RWPE1 (cell line): Measurements from ENCODE around the gene GNB1L.

Experiments used
- CTCF ChIA-PET: fragments of 350-600 bp; sonication (Branson Sonifier 250); formaldehyde crosslinking; extraction: SDS; loops from one replicate; lab custom pipeline; 2021; lab: Yijun Ruan, JAX
- POLR2A ChIA-PET: fragments of 400-600 bp; formaldehyde crosslinking; extraction: SDS; loops from one replicate; lab custom pipeline; 2020; ENCODE audit warnings: antibody characterized with exemption; ENCODE audit not compliant: low non-redundant PET; lab: Yijun Ruan, JAX
- DNase-seq: peaks from one replicate; pipeline ENCODE4 v3.0.0; 2012; ENCODE audit warnings: low spot score
- H3K27ac ChIP-seq: fragments of 450-650 bp; 2 replicates; pipeline ENCODE4 v1.5.1; 2017
- TF ChIP-seq, protein P1 (sequence below): fragments of 450-650 bp; conservative IDR thresholded peaks from 2 replicates; pipeline ENCODE4 v1.5.1; 2017; ENCODE audit warnings: low read depth, mild to moderate bottlenecking

GNB1L gene

DNA sequence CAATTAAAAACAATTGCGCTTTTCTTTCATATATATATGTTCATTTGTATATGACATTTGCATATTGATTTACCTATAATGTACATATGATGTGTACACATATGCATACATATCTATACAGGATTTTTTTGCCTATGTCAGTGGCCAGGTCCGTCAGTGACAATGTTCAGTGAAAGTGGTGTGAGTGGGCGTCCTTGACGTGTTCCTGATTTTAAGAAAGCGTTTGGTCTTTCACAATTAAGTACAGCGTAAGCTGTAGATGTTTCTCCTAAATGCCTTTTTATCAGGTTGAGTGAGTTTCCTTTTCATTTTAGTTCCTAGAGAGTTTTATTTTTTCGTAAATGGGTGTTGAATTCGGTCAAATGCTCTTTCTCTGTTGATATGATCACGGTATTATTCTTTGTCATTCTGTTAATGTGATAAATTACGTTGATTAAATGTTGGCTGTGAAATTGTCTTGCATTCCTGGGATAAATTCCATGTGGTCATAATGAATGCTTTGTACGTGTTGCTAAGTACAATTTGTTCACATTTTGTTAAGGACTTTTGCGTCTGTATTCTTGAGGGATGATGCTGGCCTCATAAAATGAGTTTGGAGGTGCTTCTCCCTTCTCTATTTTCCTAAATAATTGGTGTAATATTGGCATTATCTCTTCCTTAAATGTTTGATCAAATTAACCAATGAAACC, 10.6 kb upstream of the GNB1L start:
- POLR2A ChIA-PET: no interaction called here
- TF ChIP-seq, protein P1, sequence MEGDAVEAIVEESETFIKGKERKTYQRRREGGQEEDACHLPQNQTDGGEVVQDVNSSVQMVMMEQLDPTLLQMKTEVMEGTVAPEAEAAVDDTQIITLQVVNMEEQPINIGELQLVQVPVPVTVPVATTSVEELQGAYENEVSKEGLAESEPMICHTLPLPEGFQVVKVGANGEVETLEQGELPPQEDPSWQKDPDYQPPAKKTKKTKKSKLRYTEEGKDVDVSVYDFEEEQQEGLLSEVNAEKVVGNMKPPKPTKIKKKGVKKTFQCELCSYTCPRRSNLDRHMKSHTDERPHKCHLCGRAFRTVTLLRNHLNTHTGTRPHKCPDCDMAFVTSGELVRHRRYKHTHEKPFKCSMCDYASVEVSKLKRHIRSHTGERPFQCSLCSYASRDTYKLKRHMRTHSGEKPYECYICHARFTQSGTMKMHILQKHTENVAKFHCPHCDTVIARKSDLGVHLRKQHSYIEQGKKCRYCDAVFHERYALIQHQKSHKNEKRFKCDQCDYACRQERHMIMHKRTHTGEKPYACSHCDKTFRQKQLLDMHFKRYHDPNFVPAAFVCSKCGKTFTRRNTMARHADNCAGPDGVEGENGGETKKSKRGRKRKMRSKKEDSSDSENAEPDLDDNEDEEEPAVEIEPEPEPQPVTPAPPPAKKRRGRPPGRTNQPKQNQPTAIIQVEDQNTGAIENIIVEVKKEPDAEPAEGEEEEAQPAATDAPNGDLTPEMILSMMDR: no peak
- CTCF ChIA-PET: no interaction called here

DNA sequence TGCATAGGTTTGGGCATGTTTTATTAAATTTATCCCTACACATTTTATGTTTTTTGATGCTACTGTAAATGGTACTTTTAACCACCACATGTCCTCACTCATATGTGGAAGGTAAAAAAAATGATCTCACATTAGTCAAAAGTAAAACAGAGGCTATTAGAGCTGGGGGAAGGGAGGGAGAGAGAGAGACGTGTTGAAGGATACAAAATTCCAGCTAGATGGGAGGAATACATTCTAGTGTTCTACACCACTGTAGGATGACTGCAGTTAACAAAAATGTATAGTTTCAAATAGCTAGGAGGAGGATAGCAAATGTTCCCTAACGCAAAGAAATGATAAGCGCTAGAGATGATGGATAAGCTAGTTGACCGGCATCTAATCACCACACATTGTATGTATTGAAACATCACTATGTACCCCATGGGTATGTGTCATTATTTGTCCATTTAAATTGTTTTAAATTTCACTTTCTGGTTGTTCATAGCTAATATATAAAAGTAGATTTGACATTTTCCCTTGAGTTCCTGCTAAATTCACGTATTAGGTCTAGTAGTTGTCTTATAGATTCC, 9.9 kb upstream of the GNB1L start:
- H3K27ac ChIP-seq: no peak overlapping the region
- TF ChIP-seq, protein P1: no peak
- POLR2A ChIA-PET: no interaction called here
- CTCF ChIA-PET: no interaction called here
- no peak for DNase-seq

More for the DNA sequence above, 10.6 kb upstream of the GNB1L start:
- no peak overlapping the region for H3K27ac ChIP-seq
- no peak for DNase-seq

DNA sequence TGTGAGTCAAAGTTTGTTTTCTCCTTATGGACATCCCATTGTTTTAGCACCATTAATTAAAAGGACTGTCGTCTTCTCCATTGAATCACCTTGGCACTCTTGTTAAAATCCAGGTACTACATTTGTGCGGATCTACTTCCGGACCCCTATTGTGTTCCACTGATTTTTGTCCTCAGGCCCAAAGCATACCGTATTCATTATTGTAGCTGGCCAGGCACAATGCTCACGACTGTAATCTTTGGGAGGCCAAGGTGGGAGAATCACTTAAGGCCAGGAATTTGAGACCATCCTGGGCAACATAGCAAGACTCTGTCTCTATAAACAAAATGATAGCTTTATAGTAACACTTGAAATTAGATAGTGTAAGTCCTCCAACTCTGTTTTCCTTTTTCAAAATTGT, 8.9 kb upstream of the GNB1L start:
- DNase-seq: no peak
- H3K27ac ChIP-seq: no peak overlapping the region
- TF ChIP-seq, protein P1: no peak
- CTCF ChIA-PET: no interaction called here
- POLR2A ChIA-PET: no interaction called here

DNA sequence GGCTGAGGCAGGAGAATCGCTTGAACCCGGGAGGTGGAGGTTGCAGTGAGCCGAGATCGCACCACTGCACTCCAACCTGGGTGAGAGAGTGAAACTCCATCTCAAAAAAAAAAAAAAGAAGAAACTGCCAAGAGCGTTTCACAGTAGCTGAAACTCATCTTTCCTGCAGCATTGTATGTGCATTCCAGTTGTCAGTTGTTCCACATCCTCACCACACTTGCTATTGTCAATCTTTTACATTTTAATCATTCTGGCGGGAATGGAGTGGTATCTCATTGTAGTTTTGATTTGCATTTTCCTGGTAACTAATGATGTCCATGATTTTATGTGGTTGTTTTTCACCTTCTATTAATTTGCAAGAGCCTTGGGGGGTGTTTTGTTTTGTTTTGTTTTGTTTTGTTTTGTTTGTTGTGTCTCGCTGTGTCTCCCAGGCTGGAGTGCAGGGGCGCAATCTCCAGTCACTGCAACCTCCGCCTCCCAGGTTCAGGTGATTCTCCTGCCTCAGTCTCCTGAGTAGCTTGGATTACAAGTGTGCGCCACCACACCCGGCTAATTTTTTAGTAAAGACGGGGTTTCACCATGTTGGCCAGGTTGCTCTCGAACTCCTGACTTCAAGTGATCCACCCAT, 8.1 kb upstream of the GNB1L start:
- ChIA-PET CTCF (interaction anchor here (0.7 kb wide), 1 partner anchor 9 kb away, joined by 3 read pairs; no protein-coding TSS in a partner anchor), POLR2A (no interaction called here)
- H3K27ac ChIP-seq: no peak overlapping the region
- no peak for DNase-seq
- TF ChIP-seq, protein P1: no peak

DNA sequence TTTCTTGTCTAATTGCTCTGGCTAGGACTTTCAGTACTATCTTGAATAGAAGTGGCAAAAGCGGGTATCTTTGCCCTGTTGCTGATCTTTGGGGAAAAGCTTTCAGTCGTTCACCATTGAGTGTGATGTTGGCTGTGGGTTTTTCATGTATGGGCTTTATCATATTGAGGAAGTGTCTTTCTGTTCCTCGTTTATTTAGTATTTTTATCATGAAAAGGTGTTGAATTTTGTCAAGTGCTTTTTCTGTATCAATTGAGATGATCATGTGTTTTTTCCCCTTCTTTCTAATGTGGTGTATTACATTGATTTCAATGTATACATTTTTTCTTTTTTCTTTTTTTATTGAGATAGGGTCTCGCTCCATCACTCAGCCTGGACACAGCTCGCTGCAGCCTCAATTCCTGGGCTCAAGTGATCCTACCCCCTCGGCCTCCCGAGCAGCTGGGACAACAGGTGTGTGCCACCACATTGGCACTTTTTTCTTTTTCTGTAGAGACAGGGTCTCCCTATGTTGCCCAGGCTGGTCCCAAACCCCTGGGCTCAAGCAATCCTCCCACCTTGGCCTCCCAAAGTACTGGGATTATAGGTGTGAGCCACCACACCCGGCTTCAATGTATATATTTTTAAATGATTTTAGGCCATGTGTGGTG, 5.3 kb upstream of the GNB1L start:
- CTCF ChIA-PET: no interaction called here
- H3K27ac ChIP-seq: no peak overlapping the region
- no peak for DNase-seq
- POLR2A ChIA-PET: no interaction called here
- TF ChIP-seq, protein P1: no peak

DNA sequence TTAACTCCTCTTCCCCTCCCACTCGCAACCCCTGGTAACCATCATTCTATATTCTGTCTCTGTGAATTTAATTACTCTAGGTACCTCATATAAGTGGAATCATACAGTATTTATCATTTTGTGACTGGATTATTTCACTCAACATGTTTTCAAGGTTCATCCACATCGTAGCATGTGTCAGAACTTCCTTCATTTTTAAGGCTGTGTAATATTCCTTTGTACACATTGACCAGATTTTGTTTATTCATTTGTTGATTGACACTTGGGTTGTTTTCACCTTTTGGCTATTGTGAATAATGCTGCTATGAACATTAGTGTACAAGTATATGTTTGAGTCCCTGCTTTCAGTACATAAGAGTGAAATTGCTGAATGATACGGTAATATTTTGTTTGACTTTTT, 2.7 kb upstream of the GNB1L start:
- no peak overlapping the region for H3K27ac ChIP-seq
- DNase-seq: no peak
- TF ChIP-seq, protein P1: no peak
- CTCF ChIA-PET: no interaction called here
- POLR2A ChIA-PET: no interaction called here
